Measurements from ENCODE around the gene CPLX4.
"Not testable (repeated sequence)": the region's sequence is repeated elsewhere in the genome, so short reads cannot be mapped to it uniquely, and the experiment has no call there.

Gene CPLX4

GRCh38 chr18:59268721-59269562 lies 49.5 kb downstream of the CPLX4 start:
- DNase-seq, result peak; percentile 70

- no peak for DNase-seq
Measured at GRCh38 chr18:59268127-59268720, 50.2 kb downstream of the CPLX4 start.

- DNase-seq, result no peak
Measured at GRCh38 chr18:59267503-59268126, 50.8 kb downstream of the CPLX4 start.

- DNase-seq, result no peak
Measured at GRCh38 chr18:59266886-59267502, 51.5 kb downstream of the CPLX4 start.

GRCh38 chr18:59266459-59266858 lies 52.0 kb downstream of the CPLX4 start:
- no peak for DNase-seq

GRCh38 chr18:59265974-59266369 lies 52.5 kb downstream of the CPLX4 start:
- DNase-seq, result no peak

- peak; percentile 66 for DNase-seq
Measured at GRCh38 chr18:59265246-59265973, 53.0 kb downstream of the CPLX4 start.

- no peak for DNase-seq
Measured at GRCh38 chr18:59264651-59265245, 53.7 kb downstream of the CPLX4 start.

- DNase-seq, result no peak
Measured at GRCh38 chr18:59264121-59264571, 54.3 kb downstream of the CPLX4 start.

GRCh38 chr18:59263661-59264060 lies 54.8 kb downstream of the CPLX4 start:
- DNase-seq, result no peak

GRCh38 chr18:59262243-59262642 lies 56.2 kb downstream of the CPLX4 start:
- not testable (repeated sequence) for DNase-seq

GRCh38 chr18:59261842-59262241 lies 56.6 kb downstream of the CPLX4 start:
- DNase-seq, result not testable (repeated sequence)

GRCh38 chr18:59255491-59255890 lies 63.0 kb downstream of the CPLX4 start:
- DNase-seq, result not testable (repeated sequence)

- peak; percentile 51 for DNase-seq
Measured at GRCh38 chr18:59249199-59249774, 69.2 kb downstream of the CPLX4 start.

- no peak for DNase-seq
Measured at GRCh38 chr18:59246796-59247195, 71.7 kb downstream of the CPLX4 start.

Data from stimulated activated CD8-positive, alpha-beta memory T cell treated with anti-CD3 and anti-CD28 coated beads, Interleukin-4, amount 100 ng/mL, for 48 hours (primary cell).